CMK (cell line): ENCODE measurements around the gene TXNDC16.

Experiments
- DNase-seq: peaks from one replicate; pipeline ENCODE4 v3.0.0-alpha.2; 2010; ENCODE audit warnings: low read depth

Gene TXNDC16

DNA sequence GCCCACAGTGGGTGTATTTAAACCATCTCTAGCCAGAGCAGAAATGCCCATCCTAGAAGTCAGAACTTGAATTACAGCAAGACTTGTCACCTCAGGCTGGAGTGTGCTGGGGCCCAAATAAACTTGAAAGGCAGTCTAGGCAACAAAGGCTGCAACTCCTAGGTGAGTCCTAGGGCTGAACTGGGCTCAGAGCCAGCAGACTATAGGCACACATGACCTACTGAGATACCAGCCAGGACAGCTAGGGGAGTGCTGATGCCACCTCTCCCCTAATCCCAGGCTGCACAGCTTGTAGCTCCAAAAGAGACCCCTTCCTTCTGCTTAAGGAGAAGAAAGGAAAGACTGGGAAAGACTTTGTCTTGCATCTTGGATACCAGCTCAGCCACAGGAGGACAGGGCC, 106.0 kb downstream of the TXNDC16 start:
- DNase-seq, result no peak

- DNase-seq, result no peak
Observed at GRCh38 chr14:52443506-52443905, 108.8 kb downstream of the TXNDC16 start.

DNA sequence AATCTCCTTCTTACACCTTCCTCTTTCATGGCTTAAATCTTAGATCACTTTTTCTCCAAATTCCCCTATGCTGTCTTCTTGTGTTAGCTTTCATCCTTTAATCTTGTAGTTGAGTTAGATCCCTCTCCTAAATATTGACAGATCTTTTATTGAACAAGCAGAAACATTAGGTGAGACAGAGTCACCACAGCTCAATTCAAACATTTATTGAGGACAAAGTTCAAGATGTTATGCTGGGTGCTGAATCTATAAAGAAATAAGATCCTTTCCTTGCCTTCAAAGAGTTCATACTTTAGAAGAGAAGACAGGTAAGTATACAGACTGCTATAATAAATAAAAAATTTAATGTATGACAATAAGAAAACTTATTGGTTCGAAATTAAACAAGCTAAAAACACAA, 109.7 kb downstream of the TXNDC16 start:
- DNase-seq, result no peak

DNA sequence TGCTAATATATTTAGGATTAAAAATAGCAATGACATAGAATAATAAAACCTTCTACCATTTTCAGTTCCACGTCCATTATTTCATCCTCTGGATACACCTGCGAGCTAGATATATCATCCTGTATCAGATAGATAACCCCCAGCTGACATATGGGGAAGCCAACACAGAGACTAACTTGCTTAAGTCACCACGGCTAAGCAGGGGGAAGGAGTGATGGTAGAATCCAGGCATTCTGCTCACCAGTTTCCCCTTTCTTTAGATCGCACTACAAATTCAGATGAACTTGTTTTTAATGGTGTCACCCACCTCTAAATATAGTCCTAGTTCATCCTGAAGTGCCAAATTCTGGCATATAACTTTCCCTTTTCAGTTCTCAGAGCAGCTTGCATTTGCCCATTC, 110.1 kb downstream of the TXNDC16 start:
- no peak for DNase-seq

GRCh38 chr14:52439476-52439875, 112.8 kb downstream of the TXNDC16 start:
- DNase-seq, result no peak

DNA sequence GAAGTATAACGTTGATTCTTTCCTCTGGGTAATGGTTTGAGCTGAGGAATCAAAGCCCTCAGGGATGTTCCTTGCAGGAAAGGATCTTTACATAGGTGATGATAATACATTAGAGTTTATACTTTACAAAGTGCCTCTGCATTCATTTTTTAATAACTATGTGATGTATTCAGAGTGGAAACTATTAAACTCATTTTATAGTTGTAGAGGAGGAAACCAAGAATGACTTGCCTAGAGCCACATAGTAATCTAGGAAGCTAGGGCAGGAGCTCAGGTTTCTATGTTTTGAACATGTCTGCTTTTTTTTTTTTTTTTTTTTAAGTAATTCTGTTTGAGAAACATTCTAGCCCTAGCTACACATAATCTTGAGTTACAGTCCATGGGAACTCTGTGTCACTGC, 117.3 kb downstream of the TXNDC16 start:
- DNase-seq, result no peak

DNA sequence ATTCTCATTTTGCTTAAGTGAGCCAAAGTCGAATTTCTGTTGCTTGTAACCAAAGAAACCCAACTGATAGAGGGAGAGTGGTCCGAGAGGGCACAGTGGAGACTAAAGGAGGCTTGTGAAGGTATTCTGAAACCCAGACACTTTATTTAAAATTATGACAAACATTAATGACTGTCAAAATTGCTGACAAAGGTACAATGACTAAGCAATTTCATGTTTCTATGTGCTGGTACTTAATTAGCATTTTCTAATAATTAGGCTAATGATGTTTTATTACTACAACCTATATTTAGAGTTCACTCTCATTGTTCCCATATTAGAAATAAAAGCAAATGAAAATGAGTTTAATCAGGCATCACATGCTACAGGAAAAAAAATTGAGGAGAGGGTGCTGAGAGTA, 121.8 kb downstream of the TXNDC16 start:
- no peak for DNase-seq

DNA sequence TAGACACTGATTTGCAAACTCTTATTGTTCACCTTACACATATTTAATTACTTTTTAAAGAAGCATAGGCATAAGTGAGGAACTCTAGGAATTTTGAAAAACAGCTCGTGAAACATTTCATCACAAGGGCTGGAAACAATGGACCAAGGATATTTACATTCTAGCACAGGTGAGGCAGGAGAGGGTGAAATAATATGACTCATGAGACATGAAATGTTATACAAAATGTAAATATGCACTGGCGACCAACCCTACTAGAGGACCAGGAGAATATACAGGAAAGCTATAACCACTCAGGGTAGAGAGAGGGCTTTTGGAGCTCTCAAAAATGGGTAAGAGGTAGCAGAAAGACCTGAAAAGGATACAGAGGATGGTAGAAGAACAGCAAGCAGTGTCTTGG, 122.9 kb downstream of the TXNDC16 start:
- DNase-seq, result no peak

GRCh38 chr14:52427460-52427859, 124.8 kb downstream of the TXNDC16 start:
- DNase-seq, result no peak

DNA sequence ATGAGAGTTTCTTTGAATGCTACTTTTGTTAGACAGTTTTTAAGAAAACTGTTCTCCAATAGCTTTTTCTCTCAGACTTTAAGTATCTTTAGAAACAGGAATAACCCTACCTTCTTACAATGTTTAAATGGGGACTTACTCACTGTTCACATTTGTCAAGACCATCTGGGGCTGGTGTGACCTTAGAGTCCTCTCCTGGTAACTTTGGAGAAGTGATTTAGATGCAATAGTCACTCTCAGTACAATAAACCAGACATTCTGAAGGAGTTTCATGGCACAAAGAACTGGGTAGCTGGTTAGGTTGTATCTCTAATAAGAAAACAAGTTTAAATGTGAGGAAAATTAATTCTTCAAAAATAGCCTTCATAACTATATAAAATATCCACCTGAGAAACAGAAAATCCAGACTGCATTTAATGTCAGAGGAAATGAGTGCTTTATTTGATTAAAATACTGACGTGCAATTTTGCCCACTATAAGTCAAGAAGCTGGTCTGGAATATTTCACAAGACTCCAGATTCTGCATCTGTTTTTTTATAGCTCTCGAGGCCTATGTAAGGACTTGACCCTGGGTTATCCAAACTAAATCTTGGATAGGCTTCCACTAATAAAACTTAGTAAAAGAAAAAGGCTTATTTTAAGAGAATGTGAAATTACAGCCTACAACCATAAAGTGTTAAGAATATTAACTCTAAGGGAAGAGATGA, 129.5 kb downstream of the TXNDC16 start:
- no peak for DNase-seq

DNA sequence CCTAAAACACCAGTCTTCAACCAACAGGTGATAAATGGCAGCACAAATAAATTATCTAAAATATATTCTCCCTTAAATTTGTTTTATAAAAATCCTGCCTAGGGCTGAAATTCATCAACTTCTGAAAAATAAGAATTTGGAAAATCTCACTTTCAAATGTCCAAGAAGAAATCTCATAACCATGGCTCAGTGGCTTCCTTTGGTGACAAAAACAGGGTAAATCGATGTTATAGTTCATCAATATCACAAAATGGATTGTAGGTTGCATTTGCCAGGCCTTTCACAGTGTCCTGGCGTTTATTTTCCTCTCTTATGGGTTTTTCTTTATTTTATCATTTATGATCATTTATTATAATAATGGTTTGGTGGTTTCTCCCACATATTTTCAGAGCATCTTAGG, 135.2 kb downstream of the TXNDC16 start:
- no peak for DNase-seq

DNA sequence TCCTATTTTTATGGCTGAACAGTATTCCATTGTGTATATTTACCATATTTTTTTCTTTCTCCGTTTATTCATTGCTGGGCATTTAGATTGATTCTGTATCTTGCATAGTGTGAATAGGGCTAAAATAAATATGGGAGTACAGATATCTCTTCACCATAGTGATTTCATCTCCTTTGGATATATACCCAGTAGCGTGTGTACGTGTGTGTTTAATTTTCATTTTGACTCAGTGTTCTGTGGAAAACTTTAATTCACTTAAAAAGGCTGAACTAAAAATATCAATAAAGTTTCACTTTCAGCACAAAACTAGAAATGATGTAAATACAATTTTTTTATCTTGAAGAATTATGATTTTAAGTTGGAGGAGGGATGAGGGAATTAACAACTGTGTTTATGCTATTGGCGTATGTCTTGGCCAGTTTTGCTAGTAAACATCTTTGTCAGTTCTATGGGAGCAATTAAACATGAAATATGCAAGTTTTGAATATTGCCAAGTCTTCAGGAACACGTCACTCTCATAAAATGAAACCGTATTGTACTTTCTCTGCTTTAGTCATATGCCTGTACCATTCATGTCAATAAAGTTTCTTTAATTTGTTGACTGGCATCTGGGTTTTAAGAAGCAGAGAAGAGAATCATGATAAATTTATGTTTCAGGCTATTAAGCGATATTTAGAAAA, 138.4 kb downstream of the TXNDC16 start:
- DNase-seq, result no peak

DNA sequence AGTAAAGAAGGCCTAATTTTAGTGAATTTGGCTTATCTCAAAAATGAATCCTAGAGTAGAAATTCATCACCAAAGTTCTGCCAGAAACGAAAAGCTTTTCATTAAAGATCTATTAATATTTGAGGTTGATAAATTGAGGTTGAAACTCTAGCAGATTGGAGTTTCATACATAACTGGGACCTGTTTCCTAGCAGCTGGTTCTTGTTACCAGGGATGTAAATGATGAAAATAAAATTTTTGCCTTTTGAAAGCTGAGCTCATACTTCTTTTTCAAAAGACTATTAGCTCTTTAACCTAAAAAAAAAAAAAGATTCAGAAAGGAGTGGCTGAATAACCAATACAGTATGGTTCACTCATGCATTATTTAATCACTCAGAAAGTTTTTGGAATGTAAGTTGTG, 139.9 kb downstream of the TXNDC16 start:
- no peak for DNase-seq

DNA sequence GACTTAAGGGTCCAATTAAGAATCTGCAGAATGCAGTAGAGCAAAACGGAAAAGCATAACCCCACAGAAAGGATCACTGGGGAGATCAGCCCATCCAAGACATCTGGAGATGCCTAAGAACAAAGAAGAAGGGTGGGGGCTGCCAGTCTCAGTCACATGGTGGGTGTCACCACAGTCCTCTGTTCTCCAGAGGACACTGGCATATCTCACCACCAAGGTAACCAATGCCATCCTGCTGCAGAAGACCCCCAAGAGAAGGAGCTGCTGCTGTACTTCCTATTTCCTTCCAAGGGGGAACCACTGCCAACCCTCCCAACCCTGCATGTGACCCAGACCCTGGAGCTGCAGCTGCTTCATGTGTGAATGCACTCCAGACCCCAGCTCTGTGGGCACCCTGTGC, 147.0 kb downstream of the TXNDC16 start:
- no peak for DNase-seq

DNA sequence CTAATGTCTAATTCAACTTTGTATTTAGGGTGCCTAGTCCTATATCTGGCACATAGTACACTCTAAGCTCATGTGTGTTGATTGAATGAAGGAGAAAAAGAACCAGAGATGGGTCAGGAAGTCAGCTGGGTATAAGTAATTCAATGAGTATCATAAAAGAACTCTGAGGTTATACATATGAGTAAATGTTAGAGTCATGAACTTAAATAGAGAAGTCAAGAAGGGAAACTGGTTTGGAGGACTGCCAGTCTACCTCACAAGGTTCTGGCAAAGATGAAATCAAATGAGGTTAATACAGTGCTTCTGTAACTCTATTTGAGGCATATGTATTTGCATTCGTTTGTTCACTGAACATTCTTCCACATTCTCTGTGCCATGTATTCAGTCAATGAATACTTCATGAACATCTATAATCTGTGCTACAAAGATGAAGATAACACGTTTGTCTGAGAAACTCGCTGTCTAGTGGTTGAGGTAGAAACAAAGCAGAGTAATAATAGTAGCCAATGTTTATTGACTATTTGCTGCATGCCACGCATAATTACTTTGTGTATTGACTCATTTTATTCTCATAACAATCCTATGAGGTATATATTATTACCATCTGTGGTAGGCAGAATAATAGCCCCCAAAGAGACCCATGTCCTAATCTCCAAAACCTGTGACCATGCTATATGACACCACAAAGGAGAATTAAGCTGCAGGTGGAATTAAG, 149.3 kb downstream of the TXNDC16 start:
- DNase-seq, result no peak

DNA sequence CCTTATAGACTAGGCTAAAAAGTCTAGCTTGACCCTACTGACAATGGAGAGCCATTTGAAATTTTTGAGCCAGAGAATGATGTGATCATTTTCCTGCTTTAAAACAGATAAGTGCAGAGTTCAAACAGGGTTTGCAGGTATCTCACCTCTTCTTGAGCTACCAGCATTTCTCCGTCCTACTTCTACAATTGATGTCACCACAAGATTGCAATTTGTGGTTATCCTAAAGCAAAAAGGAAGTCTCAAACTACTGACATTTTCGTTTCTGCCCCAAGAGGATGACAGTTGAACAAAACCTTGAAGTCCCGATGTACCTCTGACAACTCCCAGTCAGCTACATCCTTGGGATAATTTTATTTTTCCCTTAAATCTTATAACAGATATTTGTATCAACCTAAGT, 151.5 kb downstream of the TXNDC16 start:
- no peak for DNase-seq

- no peak for DNase-seq
Observed at GRCh38 chr14:52399921-52400595, 152.2 kb downstream of the TXNDC16 start.

- DNase-seq, result no peak
Observed at GRCh38 chr14:52399104-52399503, 153.2 kb downstream of the TXNDC16 start.

GRCh38 chr14:52397844-52398243, 154.5 kb downstream of the TXNDC16 start:
- DNase-seq, result no peak

DNA sequence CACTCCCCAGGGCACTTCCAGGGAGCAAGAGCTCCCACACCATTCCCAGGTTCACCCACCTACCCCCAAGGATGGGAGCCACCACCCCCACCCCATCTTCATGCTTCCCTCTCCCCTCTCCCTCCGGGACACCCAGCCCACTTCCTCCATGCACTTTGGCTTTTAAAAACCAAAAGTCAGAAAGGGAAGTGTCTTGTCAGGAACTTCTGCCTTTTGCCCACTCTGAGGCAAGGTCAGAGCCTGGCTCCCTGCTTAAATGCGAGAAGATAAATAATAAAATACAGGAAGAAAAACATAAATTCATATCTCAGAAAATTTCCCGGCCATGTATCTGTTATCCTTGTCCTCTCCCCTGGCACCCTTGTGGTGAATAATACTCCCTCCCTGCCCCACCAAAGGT, 156.6 kb downstream of the TXNDC16 start:
- no peak for DNase-seq

DNA sequence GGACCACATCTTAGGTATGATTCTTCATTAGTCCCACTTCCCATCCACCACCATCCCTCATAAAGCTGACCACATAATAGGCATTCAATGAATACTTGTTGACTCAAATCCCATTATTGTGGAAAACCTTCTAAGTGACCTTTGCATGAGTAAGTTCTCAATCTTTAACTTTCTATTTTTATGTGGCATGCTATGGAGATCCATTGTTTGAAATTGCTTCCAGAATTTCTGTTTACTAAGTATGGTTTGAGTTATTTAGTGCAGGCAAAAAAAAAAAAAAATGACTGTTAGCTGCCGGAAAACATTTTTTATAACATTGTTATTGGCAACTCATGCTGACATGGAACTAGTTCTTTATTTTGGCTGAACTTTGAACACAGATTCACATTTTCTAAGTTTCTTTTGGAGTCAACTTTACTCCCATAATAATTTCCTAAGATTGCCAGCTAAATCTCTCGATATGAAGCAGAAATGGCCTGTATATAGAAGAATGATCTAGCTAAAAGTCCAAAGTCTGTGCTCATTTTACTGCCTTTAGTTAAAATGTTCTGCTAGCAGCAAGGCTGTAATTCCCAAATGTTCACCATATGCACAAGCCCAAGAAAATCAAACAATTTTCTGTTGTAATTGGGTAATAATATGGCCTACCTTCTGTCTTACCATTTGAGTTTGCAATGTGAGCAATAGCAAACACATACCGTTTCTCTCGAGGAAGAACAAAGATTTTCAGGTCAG, 160.3 kb downstream of the TXNDC16 start:
- DNase-seq, result no peak
